ENCODE measurements around the gene BMPR1B. TPM values are rescaled to one million over a fixed set of nuclear protein-coding genes. Genes with fewer than 3 reads are reported as not detected.

The BMPR1B gene
- total and polyA plus RNA-seq, 2 of the 4 experiments (the other 2 are of a cell fraction), result 0.24 to 0.90 TPM

GRCh38 chr4:95118497-95118896, 360.7 kb downstream of the BMPR1B start:
- intact Hi-C loops (cut with micrococcal nuclease), result no loop called here
- no peaks in the 10 kb centered on the region for H4K20me1 ChIP-seq (ENCODE audit: insufficient read depth, low read length)
- no peak overlapping the region for H3K14ac ChIP-seq (replicated peaks; ENCODE audit: low read depth, low read length)
- H2BK120ac ChIP-seq (ENCODE audit: low read depth, low read length), result no peak overlapping the region
- dilution Hi-C loops (cut with HindIII; ENCODE audit: low sequenced_read_pairs, unreplicated experiment), result loop anchor here (25.0 kb wide), 1 partner anchor 481 kb away; no protein-coding TSS in a partner anchor
- no peak for ATAC-seq (ENCODE audit: low read depth)
- no peak overlapping the region for H3K18ac ChIP-seq (ENCODE audit: low read depth, low read length)
- no peak overlapping the region for H3K4me3 ChIP-seq (ENCODE audit: insufficient read depth, low read depth, low read length)
- in situ Hi-C loops (cut with MboI; ENCODE audit: low sequenced_read_pairs), result loop anchor here (25.0 kb wide), 3 partner anchors 356 to 1331 kb away; partner anchors contain the start of gene BMPR1B
- no peaks in the 10 kb centered on the region for H3K4me1 ChIP-seq (ENCODE audit: control insufficient read depth, insufficient read depth, low read length)
- H2BK5ac ChIP-seq (ENCODE audit: low read depth, low read length, poor library complexity, severe bottlenecking), result no peak overlapping the region
- H2AFZ ChIP-seq (replicated peaks; ENCODE audit: low read length, poor library complexity), result no peak overlapping the region
- no TSS peak for BruUV-seq (replicated peaks)
- H3K9me3 ChIP-seq (ENCODE audit: control insufficient read depth, insufficient read depth, low read length), result no peaks in the 10 kb centered on the region
- no peak overlapping the region for H4K5ac ChIP-seq (ENCODE audit: low read depth, low read length)
- no peak overlapping the region for H2AK5ac ChIP-seq (ENCODE audit: low read depth, low read length)
- no peaks in the 10 kb centered on the region for H3K36me3 ChIP-seq (ENCODE audit: control insufficient read depth, insufficient read depth, low read length)
- ChIA-PET CTCF (interaction anchor here (0.8 kb wide), 1 partner anchor 13 kb away, joined by 4 read pairs; no protein-coding TSS in a partner anchor), POLR2A (ENCODE audit: unreplicated experiment) (no interaction called here)
- no peak overlapping the region for H2AK9ac ChIP-seq (replicated peaks; ENCODE audit: low read depth, low read length, poor library complexity)
- no peak overlapping the region for H2BK15ac ChIP-seq (ENCODE audit: low read depth, low read length)
- no peak overlapping the region for H3K23ac ChIP-seq (ENCODE audit: low read depth, low read length)
- H3K79me1 ChIP-seq (ENCODE audit: low read depth in 1 of 2, low read length in 2 of 2), result no peaks in the 10 kb centered on the region
- H4K8ac ChIP-seq (ENCODE audit: low read depth in 2 of 2, low read length in 2 of 2), result no peak overlapping the region
- no peak for DNase-seq
- peak overlapping the region; percentile 6; the same call in 1 of the 2 replicates for H3K56ac ChIP-seq (ENCODE audit: extremely low read depth, insufficient read depth, low read length)
- H3K27me3 ChIP-seq (ENCODE audit: control insufficient read depth, insufficient read depth, low read length), result peaks cover 3% of the 10 kb centered on the region
- WGBS, 2 experiments (ENCODE audit: extremely low coverage in 2 of 2, insufficient read length in 1 of 2), result 53% methylated on average over 2 of the region's 6 CpGs; no CpG with 5 or more reads in 1 of the 2 experiments
- no peak overlapping the region for H3K9ac ChIP-seq (ENCODE audit: low read depth, low read length)
- H3K9me1 ChIP-seq (ENCODE audit: insufficient read depth, low read length), result no peaks in the 10 kb centered on the region
- H3K4me2 ChIP-seq (ENCODE audit: low read depth, low read length), result no peak overlapping the region
- no peak overlapping the region for H3K4ac ChIP-seq (ENCODE audit: low read depth, low read length)
- no peak overlapping the region for H3K27ac ChIP-seq (ENCODE audit: insufficient read depth, low read length)
- no peak for TF ChIP-seq MAFK (IDR thresholded peaks at IDR 0.05; ENCODE audit: low read depth, low read length)
- TF ChIP-seq NFE2L2 (IDR thresholded peaks at IDR 0.05; ENCODE audit: low read depth, low read length), result no peak
- TF ChIP-seq, protein P1, sequence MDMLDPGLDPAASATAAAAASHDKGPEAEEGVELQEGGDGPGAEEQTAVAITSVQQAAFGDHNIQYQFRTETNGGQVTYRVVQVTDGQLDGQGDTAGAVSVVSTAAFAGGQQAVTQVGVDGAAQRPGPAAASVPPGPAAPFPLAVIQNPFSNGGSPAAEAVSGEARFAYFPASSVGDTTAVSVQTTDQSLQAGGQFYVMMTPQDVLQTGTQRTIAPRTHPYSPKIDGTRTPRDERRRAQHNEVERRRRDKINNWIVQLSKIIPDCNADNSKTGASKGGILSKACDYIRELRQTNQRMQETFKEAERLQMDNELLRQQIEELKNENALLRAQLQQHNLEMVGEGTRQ (IDR thresholded peaks at IDR 0.05; ENCODE audit: low read depth, low read length), result no peak
- H4K91ac ChIP-seq (ENCODE audit: insufficient read depth, low read depth, low read length), result no peak overlapping the region
- H2BK20ac ChIP-seq (ENCODE audit: low read depth, low read length), result no peak overlapping the region

All from IMR-90 (cell line).